Measurements from ENCODE around the gene NRCAM.

NRCAM gene

DNA sequence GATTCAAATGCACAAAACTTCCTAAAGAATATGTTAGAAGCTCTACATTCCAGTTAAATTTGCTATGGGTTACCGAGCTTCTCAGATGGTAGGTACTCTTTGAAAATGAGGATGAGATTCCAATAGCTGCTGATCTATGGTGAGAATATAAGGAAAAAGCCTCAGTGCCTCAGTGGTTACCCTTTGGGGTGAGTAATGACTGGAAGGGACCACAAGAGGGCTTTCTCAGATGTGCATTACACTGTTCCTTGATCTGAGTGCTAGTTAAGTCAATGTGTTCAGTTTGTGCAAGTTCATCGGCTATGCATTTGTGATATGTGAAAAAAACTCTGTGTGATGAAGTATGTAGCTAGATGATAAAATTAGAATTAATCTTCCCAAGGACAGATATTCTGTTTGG lies 3.5 kb downstream of the NRCAM start:
- peak; percentile 35 for FAIRE-seq
- TF ChIP-seq POLR2AphosphoS5 (IDR thresholded peaks at IDR 0.05; ENCODE audit: low read depth, low read length) = no peak
- TF ChIP-seq PAX5 (IDR thresholded peaks at IDR 0.05; ENCODE audit: insufficient read depth, low read length, severe bottlenecking) = no peak
- no peak for TF ChIP-seq SPI1 (IDR thresholded peaks at IDR 0.05; ENCODE audit: low read depth, low read length)
- no peak for TF ChIP-seq POLR2A (IDR thresholded peaks at IDR 0.05; ENCODE audit: low read depth, low read length)
- no peak for TF ChIP-seq POU2F2 (IDR thresholded peaks at IDR 0.05; ENCODE audit: low read depth, low read length)
- no peak for TF ChIP-seq TAF1 (IDR thresholded peaks at IDR 0.05; ENCODE audit: low read depth, low read length)
- no peak for DNase-seq (ENCODE audit: insufficient read length, low spot score)

DNA sequence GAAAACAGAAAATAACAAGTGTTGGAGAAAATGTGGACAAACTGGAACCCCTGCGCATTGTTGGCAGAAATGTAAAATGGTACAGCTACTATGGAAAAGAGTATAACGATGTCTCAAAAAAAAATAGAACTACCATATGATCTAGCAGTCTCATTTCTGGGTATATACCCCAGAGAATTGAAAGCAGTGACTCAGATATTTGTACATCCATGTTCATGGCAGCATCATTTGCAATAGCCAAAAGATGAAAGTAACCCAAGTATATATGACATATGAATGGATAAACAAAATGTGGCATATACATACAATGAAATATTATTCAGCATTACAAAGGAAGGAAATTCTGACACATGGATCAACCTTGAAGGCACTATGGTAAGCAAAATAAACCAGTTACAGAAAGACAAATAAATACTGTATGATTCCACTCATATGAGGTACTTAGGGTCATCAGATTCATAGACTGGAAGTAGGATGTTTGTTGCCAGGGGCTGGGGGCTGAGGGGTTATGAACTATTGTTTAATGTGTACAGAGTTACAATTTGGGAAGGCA lies 4.9 kb downstream of the NRCAM start:
- no peak for FAIRE-seq
- TF ChIP-seq TAF1 (IDR thresholded peaks at IDR 0.05; ENCODE audit: low read depth, low read length) (no peak), PAX5 (IDR thresholded peaks at IDR 0.05; ENCODE audit: insufficient read depth, low read length, severe bottlenecking) (no peak), POLR2AphosphoS5 (IDR thresholded peaks at IDR 0.05; ENCODE audit: low read depth, low read length) (no peak), POU2F2 (IDR thresholded peaks at IDR 0.05; ENCODE audit: low read depth, low read length) (no peak), SPI1 (IDR thresholded peaks at IDR 0.05; ENCODE audit: low read depth, low read length) (no peak), POLR2A (IDR thresholded peaks at IDR 0.05; ENCODE audit: low read depth, low read length) (no peak)
- no peak for DNase-seq (ENCODE audit: insufficient read length, low spot score)

DNA sequence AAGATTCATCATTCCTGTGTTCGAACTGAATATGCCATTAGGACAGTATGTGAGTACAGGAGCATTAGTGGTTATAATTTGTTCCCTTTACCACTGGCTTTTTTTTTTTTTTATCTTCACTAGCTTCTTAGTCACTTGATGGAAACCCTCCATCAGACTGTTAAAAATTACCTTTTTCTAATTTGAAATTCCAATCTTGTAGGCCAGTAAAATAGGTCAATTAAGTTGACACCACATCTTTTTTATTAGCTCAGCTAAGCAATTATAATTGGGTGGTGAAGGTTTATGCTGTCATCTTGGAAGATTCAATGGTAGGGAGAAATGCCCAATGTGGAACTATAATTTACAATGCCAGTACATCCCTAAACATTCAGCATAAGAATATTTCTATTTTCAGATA lies 6.1 kb downstream of the NRCAM start:
- no peak for TF ChIP-seq POLR2A (IDR thresholded peaks at IDR 0.05; ENCODE audit: low read depth, low read length)
- TF ChIP-seq PAX5 (IDR thresholded peaks at IDR 0.05; ENCODE audit: insufficient read depth, low read length, severe bottlenecking) = no peak
- no peak for TF ChIP-seq TAF1 (IDR thresholded peaks at IDR 0.05; ENCODE audit: low read depth, low read length)
- TF ChIP-seq SPI1 (IDR thresholded peaks at IDR 0.05; ENCODE audit: low read depth, low read length) = no peak
- FAIRE-seq = no peak
- DNase-seq (ENCODE audit: insufficient read length, low spot score) = no peak

GRCh38 chr7:108449521-108449920 lies 6.7 kb downstream of the NRCAM start:
- DNase-seq (ENCODE audit: insufficient read length, low spot score) (no peak), FAIRE-seq (no peak)
- TF ChIP-seq TAF1 (IDR thresholded peaks at IDR 0.05; ENCODE audit: low read depth, low read length) (no peak), SPI1 (IDR thresholded peaks at IDR 0.05; ENCODE audit: low read depth, low read length) (0 out of 2 replicates have a peak, but pooled peaks have one; percentile 0)

GRCh38 chr7:108448584-108449505 lies 7.4 kb downstream of the NRCAM start:
- TF ChIP-seq PAX5 (IDR thresholded peaks at IDR 0.05; ENCODE audit: insufficient read depth, low read length, severe bottlenecking) (no peak), TAF1 (IDR thresholded peaks at IDR 0.05; ENCODE audit: low read depth, low read length) (no peak), POU2F2 (IDR thresholded peaks at IDR 0.05; ENCODE audit: low read depth, low read length) (no peak), POLR2AphosphoS5 (IDR thresholded peaks at IDR 0.05; ENCODE audit: low read depth, low read length) (no peak), POLR2A (IDR thresholded peaks at IDR 0.05; ENCODE audit: low read depth, low read length) (no peak), SPI1 (IDR thresholded peaks at IDR 0.05; ENCODE audit: low read depth, low read length) (no peak)
- FAIRE-seq = no peak
- no peak for DNase-seq (ENCODE audit: insufficient read length, low spot score)

DNA sequence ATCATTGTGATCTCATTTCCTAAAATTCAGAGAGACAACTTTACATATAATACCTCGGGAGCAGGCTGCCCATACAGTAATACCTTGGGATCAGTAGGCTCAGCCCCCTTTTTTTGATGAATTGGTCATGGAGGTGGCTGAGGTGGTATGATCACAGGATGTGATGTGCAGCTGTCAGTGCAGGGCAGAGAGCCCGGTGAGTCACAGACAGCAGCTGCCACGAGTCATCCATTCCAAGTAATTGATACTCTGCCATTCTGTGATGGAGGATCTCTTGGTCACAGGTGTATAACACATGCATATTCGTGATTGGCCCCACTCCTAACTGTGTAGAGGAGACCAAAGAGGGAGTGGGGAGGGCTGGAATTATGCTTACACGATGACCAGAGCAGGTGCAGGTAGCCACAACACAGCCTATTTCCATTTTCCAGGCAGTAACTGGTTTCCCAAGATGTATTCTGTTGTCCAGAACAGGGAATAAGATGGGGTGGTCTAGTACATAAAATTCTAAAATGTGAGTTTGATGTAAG lies 14.1 kb downstream of the NRCAM start:
- no peak for DNase-seq (ENCODE audit: insufficient read length, low spot score)
- no peak for FAIRE-seq
- no peak for TF ChIP-seq POLR2A (IDR thresholded peaks at IDR 0.05; ENCODE audit: low read depth, low read length)
- TF ChIP-seq TAF1 (IDR thresholded peaks at IDR 0.05; ENCODE audit: low read depth, low read length) = no peak
- TF ChIP-seq POLR2AphosphoS5 (IDR thresholded peaks at IDR 0.05; ENCODE audit: low read depth, low read length) = no peak

DNA sequence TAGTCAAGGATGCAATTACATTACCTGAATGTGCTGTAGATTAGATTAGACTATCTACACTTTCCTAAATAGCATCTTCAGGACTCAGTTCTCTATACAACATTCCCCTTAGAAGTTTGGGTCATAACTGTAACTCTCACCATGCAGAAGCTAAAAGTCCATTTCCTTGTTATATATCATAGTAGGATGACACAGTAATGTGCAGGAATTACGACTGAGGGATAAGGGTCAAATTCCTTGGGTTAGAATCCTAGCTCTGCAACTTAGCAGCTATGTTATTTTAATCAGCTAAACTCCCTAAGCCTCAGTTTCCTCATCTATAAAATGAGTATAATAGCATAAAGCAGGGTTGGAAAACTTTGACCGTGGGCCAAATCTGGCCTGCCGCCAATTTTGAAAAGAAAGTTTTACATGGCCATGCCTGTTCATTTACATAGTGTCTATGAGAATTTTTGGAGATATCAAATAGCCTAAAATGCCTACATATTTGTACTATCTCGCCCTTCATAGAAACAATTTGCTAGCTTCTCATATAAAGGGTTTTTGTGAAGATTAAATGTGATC lies 14.8 kb downstream of the NRCAM start:
- no peak for DNase-seq (ENCODE audit: insufficient read length, low spot score)
- TF ChIP-seq POLR2A (IDR thresholded peaks at IDR 0.05; ENCODE audit: low read depth, low read length) = no peak
- no peak for TF ChIP-seq SPI1 (IDR thresholded peaks at IDR 0.05; ENCODE audit: low read depth, low read length)
- TF ChIP-seq PAX5 (IDR thresholded peaks at IDR 0.05; ENCODE audit: insufficient read depth, low read length, severe bottlenecking) = no peak
- TF ChIP-seq POLR2AphosphoS5 (IDR thresholded peaks at IDR 0.05; ENCODE audit: low read depth, low read length) = no peak
- no peak for TF ChIP-seq TAF1 (IDR thresholded peaks at IDR 0.05; ENCODE audit: low read depth, low read length)
- no peak for TF ChIP-seq POU2F2 (IDR thresholded peaks at IDR 0.05; ENCODE audit: low read depth, low read length)

DNA sequence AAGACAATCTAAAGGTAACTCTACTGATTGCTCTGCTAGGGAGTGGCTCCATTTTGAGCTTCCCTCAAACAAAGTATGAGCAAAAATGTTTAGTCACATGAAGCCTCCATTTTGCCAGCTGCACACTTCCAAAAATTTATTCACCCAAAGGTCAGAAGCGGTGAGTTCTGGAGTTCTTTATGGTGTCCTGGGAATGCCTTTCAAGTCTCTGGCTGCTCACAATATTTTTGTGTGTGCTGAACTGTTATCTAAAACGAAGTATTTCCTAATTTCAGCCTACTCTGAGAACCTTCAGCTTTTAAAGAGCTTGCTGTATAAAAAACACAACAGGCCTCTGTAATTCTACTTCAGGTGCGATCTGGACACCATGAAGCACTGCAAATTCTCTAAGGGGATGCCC lies 15.6 kb downstream of the NRCAM start:
- no peak for DNase-seq (ENCODE audit: insufficient read length, low spot score)
- no peak for FAIRE-seq
- TF ChIP-seq POLR2AphosphoS5 (IDR thresholded peaks at IDR 0.05; ENCODE audit: low read depth, low read length) = no peak
- no peak for TF ChIP-seq POLR2A (IDR thresholded peaks at IDR 0.05; ENCODE audit: low read depth, low read length)

More for the DNA sequence above, 14.8 kb downstream of the NRCAM start:
- no peak for FAIRE-seq

GRCh38 chr7:108436906-108437305 lies 19.3 kb downstream of the NRCAM start:
- DNase-seq (ENCODE audit: insufficient read length, low spot score) = no peak
- FAIRE-seq = no peak

More at GRCh38 chr7:108436906-108437305, 19.3 kb downstream of the NRCAM start:
- TF ChIP-seq POLR2A (IDR thresholded peaks at IDR 0.05; ENCODE audit: low read depth, low read length) = no peak
- TF ChIP-seq POU2F2 (IDR thresholded peaks at IDR 0.05; ENCODE audit: low read depth, low read length) = no peak
- no peak for TF ChIP-seq SPI1 (IDR thresholded peaks at IDR 0.05; ENCODE audit: low read depth, low read length)
- no peak for TF ChIP-seq PAX5 (IDR thresholded peaks at IDR 0.05; ENCODE audit: insufficient read depth, low read length, severe bottlenecking)
- no peak for TF ChIP-seq POLR2AphosphoS5 (IDR thresholded peaks at IDR 0.05; ENCODE audit: low read depth, low read length)
- no peak for TF ChIP-seq TAF1 (IDR thresholded peaks at IDR 0.05; ENCODE audit: low read depth, low read length)

All from GM12891 (cell line).